Measurements from ENCODE around the gene GSTM4. TPM values are rescaled to one million over a fixed set of nuclear protein-coding genes. Genes with fewer than 3 reads are reported as not detected.

GSTM4 gene
- total and polyA plus RNA-seq, 9 of the 15 experiments (the other 6 are each of a cell fraction or from before 2014, with no cell fraction given): 18.8 to 53.4 (median 38.8) TPM

- TF ChIP-seq BDP1 (IDR thresholded peaks at IDR 0.05; ENCODE audit: insufficient read depth, insufficient read length) (no peak), E2F8 (IDR thresholded peaks at IDR 0.05; ENCODE audit: low read depth, partially characterized antibody) (no peak), ZNF282 (CRISPR knock-in tag; IDR thresholded peaks at IDR 0.05) (0 out of 2 replicates have a peak, but pooled peaks have one; percentile 63), ZBTB2 (IDR thresholded peaks at IDR 0.05) (0 out of 2 replicates have a peak, but pooled peaks have one; percentile 14), ZNF212 (CRISPR knock-in tag; IDR thresholded peaks at IDR 0.05) (no peak), GMEB1 (CRISPR knock-in tag; IDR thresholded peaks at IDR 0.05) (no peak), ELF2 (CRISPR knock-in tag; IDR thresholded peaks at IDR 0.05) (no peak), SUPT5H (IDR thresholded peaks at IDR 0.05) (peak; percentile 85), ZNF23 (CRISPR knock-in tag; IDR thresholded peaks at IDR 0.05) (no peak), GATAD2B (IDR thresholded peaks at IDR 0.05; ENCODE audit: borderline replicate concordance) (peak; percentile 34; the same call in 1 of the 2 replicates), TAF1 (IDR thresholded peaks at IDR 0.05; ENCODE audit: control insufficient read depth, extremely low read depth, insufficient read depth, low read length, severe bottlenecking) (peak; percentile 83), ZBTB8A (IDR thresholded peaks at IDR 0.05; ENCODE audit: partially characterized antibody) (no peak), ZNF239 (CRISPR knock-in tag; IDR thresholded peaks at IDR 0.05) (no peak), KLF16 (IDR thresholded peaks at IDR 0.05) (no peak)
Measured at GRCh38 chr1:109619576-109620400, 36.1 kb upstream of the GSTM4 start, which contains the start of the genes AMPD2 and GNAT2 (continued).

All from K562 (cell line).